Osteoblast (primary cell): ENCODE results near the gene HYCC2. TPM values are rescaled to one million over a fixed set of nuclear protein-coding genes. Genes with fewer than 3 reads are reported as not detected.
"Not testable (repeated sequence)": the region's sequence is repeated elsewhere in the genome, so short reads cannot be mapped to it uniquely, and the experiment has no call there.

ENCODE experiments used
- DNase-seq: peaks from one replicate; pipeline ENCODE4 v3.0.0; 2011; ENCODE audit warnings: low spot score, mixed read lengths; ENCODE audit not compliant: insufficient read length; ENCODE audit errors: missing footprints
- H2AFZ ChIP-seq: 2 replicates; pipeline ENCODE4 v1.6.0; 2011; ENCODE audit warnings: mild to moderate bottlenecking, low read length
- H3K27ac ChIP-seq: 2 replicates; pipeline ENCODE4 v1.5.1; 2011; ENCODE audit warnings: mild to moderate bottlenecking, low read depth, low read length, moderate library complexity
- H3K27me3 ChIP-seq: 2 replicates; pipeline ENCODE4 v1.6.0; 2012; ENCODE audit warnings: mild to moderate bottlenecking, control low read depth, inconsistent platforms, low read length, moderate library complexity; ENCODE audit not compliant: insufficient read depth
- H3K36me3 ChIP-seq: 2 replicates; pipeline ENCODE4 v1.5.1; 2011; ENCODE audit warnings: mild to moderate bottlenecking, low read length, control low read depth, moderate library complexity; ENCODE audit not compliant: insufficient read depth
- H3K4me1 ChIP-seq: 2 replicates; pipeline ENCODE4 v1.5.1; 2011; ENCODE audit warnings: mild to moderate bottlenecking, low read length, control low read depth, moderate library complexity; ENCODE audit not compliant: insufficient read depth
- H3K4me2 ChIP-seq: 2 replicates; pipeline ENCODE4 v1.6.0; 2011; ENCODE audit warnings: mild to moderate bottlenecking, low read length; ENCODE audit not compliant: insufficient read depth
- H3K4me3 ChIP-seq: fragments of 200-600 bp; sonication (generic); 3 replicates; pipeline ENCODE4 v1.5.1; 2012; ENCODE audit warnings: mild to moderate bottlenecking, low read length, inconsistent platforms; ENCODE audit not compliant: insufficient read depth
- H3K79me2 ChIP-seq: 2 replicates; pipeline ENCODE4 v1.6.0; 2012; ENCODE audit warnings: mild to moderate bottlenecking, low read length, control low read depth, inconsistent platforms; ENCODE audit not compliant: insufficient read depth
- H3K9me3 ChIP-seq: 2 replicates; pipeline ENCODE4 v1.5.1; 2011; ENCODE audit warnings: low read depth, low read length, control low read depth
- H4K20me1 ChIP-seq: 2 replicates; pipeline ENCODE4 v1.6.0; 2012; ENCODE audit warnings: mild to moderate bottlenecking, low read length, control low read depth; ENCODE audit not compliant: insufficient read depth
- CTCF ChIP-seq: IDR thresholded peaks from 2 replicates; pipeline ENCODE4 v1.5.1; 2011; ENCODE audit warnings: mild to moderate bottlenecking, low read depth, low read length, moderate library complexity; ENCODE audit errors: extremely low read depth
- small RNA-seq: library from RNA; depleted of rRNA; stranded (forward); fragments of <200 nt; gene quantifications from one replicate; pipeline ENCODE3, GENCODE V24; 2012
- total RNA-seq: library from RNA; depleted of rRNA; stranded (reverse); fragments of >200 nt; gene quantifications from 2 replicates; pipeline ENCODE4 v1.2.3, GENCODE V29; 2012

HYCC2 gene
- total RNA-seq, 1 donor = 11.6 TPM

GRCh38 chr2:201038855-201039254 is 32.6 kb downstream of the HYCC2 start:
- no peaks in the 10 kb centered on the region for H4K20me1 ChIP-seq
- H3K79me2 ChIP-seq = peaks cover 20% of the 10 kb centered on the region
- no peak for DNase-seq
- H3K4me3 ChIP-seq = no peak overlapping the region
- H3K27ac ChIP-seq = no peak overlapping the region
- no peak overlapping the region for H2AFZ ChIP-seq
- H3K4me2 ChIP-seq = no peak overlapping the region
- H3K36me3 ChIP-seq = peaks cover 3% of the 10 kb centered on the region
- no peaks in the 10 kb centered on the region for H3K9me3 ChIP-seq
- H3K4me1 ChIP-seq = no peaks in the 10 kb centered on the region
- no peaks in the 10 kb centered on the region for H3K27me3 ChIP-seq
- TF ChIP-seq CTCF = no peak

GRCh38 chr2:201038361-201038760 is 33.1 kb downstream of the HYCC2 start:
- H2AFZ ChIP-seq, H3K27me3 ChIP-seq, H4K20me1 ChIP-seq, H3K27ac ChIP-seq, H3K4me3 ChIP-seq, H3K4me2 ChIP-seq, DNase-seq, H3K36me3 ChIP-seq, H3K9me3 ChIP-seq, H3K4me1 ChIP-seq: not testable (repeated sequence)
- peaks cover 23% of the 10 kb centered on the region for H3K79me2 ChIP-seq

GRCh38 chr2:201034355-201034754 is 37.1 kb downstream of the HYCC2 start:
- not testable (repeated sequence) for H3K4me1 ChIP-seq, H3K27ac ChIP-seq, H3K9me3 ChIP-seq, H3K27me3 ChIP-seq, H2AFZ ChIP-seq, H3K4me2 ChIP-seq, H3K36me3 ChIP-seq, H3K4me3 ChIP-seq, DNase-seq, H4K20me1 ChIP-seq
- H3K79me2 ChIP-seq = peaks cover 27% of the 10 kb centered on the region

- Histone ChIP-seq H3K4me3 (no peak overlapping the region), H3K9me3 (no peaks in the 10 kb centered on the region), H3K36me3 (peaks cover 14% of the 10 kb centered on the region), H2AFZ (no peak overlapping the region), H3K27ac (no peak overlapping the region), H3K4me2 (no peak overlapping the region), H3K4me1 (peaks cover 6% of the 10 kb centered on the region), H3K79me2 (peaks cover 24% of the 10 kb centered on the region), H3K27me3 (no peaks in the 10 kb centered on the region), H4K20me1 (no peaks in the 10 kb centered on the region)
- no peak for DNase-seq
- no peak for TF ChIP-seq CTCF
Measured at GRCh38 chr2:201024518-201024917, 47.0 kb downstream of the HYCC2 start.

- Histone ChIP-seq H3K4me2 (peak overlapping the region; percentile 33), H4K20me1 (no peaks in the 10 kb centered on the region), H3K27me3 (no peaks in the 10 kb centered on the region), H3K9me3 (no peaks in the 10 kb centered on the region), H2AFZ (no peak overlapping the region), H3K36me3 (peaks cover 14% of the 10 kb centered on the region), H3K27ac (peak overlapping the region; percentile 19), H3K4me3 (no peak overlapping the region), H3K4me1 (peaks cover 6% of the 10 kb centered on the region), H3K79me2 (peaks cover 17% of the 10 kb centered on the region)
- no peak for TF ChIP-seq CTCF
- DNase-seq = no peak
Measured at GRCh38 chr2:201021914-201022313, 49.6 kb downstream of the HYCC2 start.

Small RNA genes within 50 kb of the gene (small RNA-seq; reads per million reads assigned to genes)
- not detected for gene RNU6-1206P

Other genes starting within 250 kb of the HYCC2 start
- gene CLK1, start 207.0 kb downstream of the HYCC2 start, total RNA-seq = 73.5 and 77.2 TPM in 2 replicates
- gene PPIL3, start 182.6 kb downstream of the HYCC2 start, total RNA-seq = 45.2 and 51.6 TPM in 2 replicates
- gene NIF3L1, start 182.3 kb downstream of the HYCC2 start, total RNA-seq = 20.0 and 22.1 TPM in 2 replicates
- gene ORC2, start 108.0 kb downstream of the HYCC2 start, total RNA-seq = 13.0 and 14.5 TPM in 2 replicates
- 25.7 and 29.2 TPM in 2 replicates for gene NDUFB3, start 330 bp upstream of the HYCC2 start, total RNA-seq
- gene CFLAR, start 44.5 kb upstream of the HYCC2 start, total RNA-seq = 78.9 and 80.2 TPM in 2 replicates
- gene CASP10, start 111.5 kb upstream of the HYCC2 start, total RNA-seq = 3.3 and 4.4 TPM in 2 replicates
- 19.4 and 23.2 TPM in 2 replicates for gene CASP8, start 188.9 kb upstream of the HYCC2 start, total RNA-seq